GM12892 (cell line): ENCODE data around the gene GBE1.

Experiments used
- POLR2A ChIP-seq: IDR thresholded peaks from 2 replicates; pipeline ENCODE4 v1.6.1; 2011; ENCODE audit warnings: low read depth, low read length, control low read depth
- POLR2AphosphoS5 ChIP-seq: IDR thresholded peaks from 2 replicates; pipeline ENCODE4 v1.6.1; 2011; ENCODE audit warnings: low read depth, low read length, control low read depth
- TAF1 ChIP-seq: IDR thresholded peaks from 2 replicates; pipeline ENCODE4 v1.6.1; 2011; ENCODE audit warnings: low read depth, mild to moderate bottlenecking, control low read depth, low read length, borderline replicate concordance

DNA sequence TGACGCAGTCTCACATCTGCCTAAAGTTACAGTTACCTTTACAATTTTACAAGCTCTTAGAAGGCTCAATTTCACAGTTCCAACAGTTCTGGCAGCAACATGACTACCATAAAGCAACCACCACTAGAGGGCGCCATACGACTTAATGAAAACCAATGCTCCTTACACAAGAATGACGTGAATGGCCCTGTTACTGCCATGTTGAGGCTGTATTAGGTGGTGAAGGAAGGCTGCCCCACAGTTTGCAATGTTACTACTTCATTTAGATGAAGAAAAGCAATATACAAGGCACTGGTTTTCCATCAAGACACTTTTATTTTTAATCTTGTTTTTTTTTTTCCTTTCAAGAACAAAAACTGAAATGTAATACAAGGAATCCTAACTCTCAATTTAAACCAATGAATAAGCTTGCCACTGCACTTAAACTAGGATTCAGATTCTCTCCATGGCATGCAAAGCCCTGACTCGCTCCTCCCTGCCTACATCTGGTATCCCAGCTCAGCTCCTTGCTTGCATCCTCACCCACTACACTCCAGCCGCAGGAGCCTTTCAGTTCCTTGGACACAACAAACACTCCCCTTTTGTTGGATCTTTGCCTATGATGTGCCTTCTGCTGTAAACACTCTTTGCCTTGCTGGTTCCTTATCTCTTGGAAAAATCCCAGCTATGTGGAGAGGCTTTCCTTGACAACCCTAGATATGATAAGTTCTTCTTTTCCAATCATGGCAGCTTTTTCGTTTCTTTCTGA is 270.7 kb downstream of the GBE1 start:
- TF ChIP-seq POLR2A = no peak
- no peak for TF ChIP-seq POLR2AphosphoS5
- TF ChIP-seq TAF1 = no peak
